RKO (cell line): ENCODE data around the gene CFAP299.
"Not testable (repeated sequence)": the region's sequence is repeated elsewhere in the genome, so short reads cannot be mapped to it uniquely, and the experiment has no call there.

ENCODE experiments used
- DNase-seq: peaks from one replicate; pipeline ENCODE4 v3.0.0-alpha.2; 2016; ENCODE audit warnings: low spot score

Gene CFAP299

GRCh38 chr4:80331693-80332092 lies 3.8 kb upstream of the CFAP299 start:
- DNase-seq = no peak

GRCh38 chr4:80333121-80333520 lies 2.4 kb upstream of the CFAP299 start:
- DNase-seq = no peak

GRCh38 chr4:80334568-80334967 lies 962 bp upstream of the CFAP299 start:
- no peak for DNase-seq

GRCh38 chr4:80335226-80335553 lies 340 bp upstream of the CFAP299 start:
- no peak for DNase-seq

- no peak for DNase-seq
Measured at GRCh38 chr4:80336582-80336981, 1.1 kb downstream of the CFAP299 start.

- DNase-seq = no peak
Measured at GRCh38 chr4:80340036-80340435, 4.5 kb downstream of the CFAP299 start.

- DNase-seq = not testable (repeated sequence)
Measured at GRCh38 chr4:80342684-80343083, 7.2 kb downstream of the CFAP299 start.

GRCh38 chr4:80343887-80344286 lies 8.4 kb downstream of the CFAP299 start:
- DNase-seq = no peak

- no peak for DNase-seq
Measured at GRCh38 chr4:80360084-80360483, 24.6 kb downstream of the CFAP299 start.

- no peak for DNase-seq
Measured at GRCh38 chr4:80360900-80361299, 25.4 kb downstream of the CFAP299 start.

GRCh38 chr4:80361329-80361900 lies 25.9 kb downstream of the CFAP299 start:
- peak; percentile 65 for DNase-seq

- DNase-seq = peak; percentile 73
Measured at GRCh38 chr4:80362578-80363181, 27.1 kb downstream of the CFAP299 start.

GRCh38 chr4:80365928-80366327 lies 30.4 kb downstream of the CFAP299 start:
- DNase-seq = peak; percentile 80

GRCh38 chr4:80367737-80368136 lies 32.2 kb downstream of the CFAP299 start:
- DNase-seq = peak; percentile 70

- DNase-seq = no peak
Measured at GRCh38 chr4:80370635-80371034, 35.1 kb downstream of the CFAP299 start.

- DNase-seq = no peak
Measured at GRCh38 chr4:80371046-80371445, 35.5 kb downstream of the CFAP299 start.

GRCh38 chr4:80374180-80374579 lies 38.6 kb downstream of the CFAP299 start:
- no peak for DNase-seq

GRCh38 chr4:80382090-80382832 lies 46.7 kb downstream of the CFAP299 start:
- no peak for DNase-seq

- no peak for DNase-seq
Measured at GRCh38 chr4:80385397-80386280, 50.1 kb downstream of the CFAP299 start.

- DNase-seq = no peak
Measured at GRCh38 chr4:80386281-80386886, 50.9 kb downstream of the CFAP299 start.

GRCh38 chr4:80387390-80388283 lies 52.1 kb downstream of the CFAP299 start:
- DNase-seq = no peak
